ENCODE results near the gene RBSN.

GRCh38 chr3:15053541-15053940 is 45.4 kb downstream of the RBSN start:
- TF ChIP-seq EP300 (IDR thresholded peaks at IDR 0.05) = no peak
- TF ChIP-seq CTCF (IDR thresholded peaks at IDR 0.05) = no peak

Measured in ovary (tissue), 3 donors.